Measurements from ENCODE around the gene CHTF18. TPM values are rescaled to one million over a fixed set of nuclear protein-coding genes. Genes with fewer than 3 reads are reported as not detected.

CHTF18 gene
- total RNA-seq, 2 donors from 2014 or later = 21.1 to 22.4 TPM

DNA sequence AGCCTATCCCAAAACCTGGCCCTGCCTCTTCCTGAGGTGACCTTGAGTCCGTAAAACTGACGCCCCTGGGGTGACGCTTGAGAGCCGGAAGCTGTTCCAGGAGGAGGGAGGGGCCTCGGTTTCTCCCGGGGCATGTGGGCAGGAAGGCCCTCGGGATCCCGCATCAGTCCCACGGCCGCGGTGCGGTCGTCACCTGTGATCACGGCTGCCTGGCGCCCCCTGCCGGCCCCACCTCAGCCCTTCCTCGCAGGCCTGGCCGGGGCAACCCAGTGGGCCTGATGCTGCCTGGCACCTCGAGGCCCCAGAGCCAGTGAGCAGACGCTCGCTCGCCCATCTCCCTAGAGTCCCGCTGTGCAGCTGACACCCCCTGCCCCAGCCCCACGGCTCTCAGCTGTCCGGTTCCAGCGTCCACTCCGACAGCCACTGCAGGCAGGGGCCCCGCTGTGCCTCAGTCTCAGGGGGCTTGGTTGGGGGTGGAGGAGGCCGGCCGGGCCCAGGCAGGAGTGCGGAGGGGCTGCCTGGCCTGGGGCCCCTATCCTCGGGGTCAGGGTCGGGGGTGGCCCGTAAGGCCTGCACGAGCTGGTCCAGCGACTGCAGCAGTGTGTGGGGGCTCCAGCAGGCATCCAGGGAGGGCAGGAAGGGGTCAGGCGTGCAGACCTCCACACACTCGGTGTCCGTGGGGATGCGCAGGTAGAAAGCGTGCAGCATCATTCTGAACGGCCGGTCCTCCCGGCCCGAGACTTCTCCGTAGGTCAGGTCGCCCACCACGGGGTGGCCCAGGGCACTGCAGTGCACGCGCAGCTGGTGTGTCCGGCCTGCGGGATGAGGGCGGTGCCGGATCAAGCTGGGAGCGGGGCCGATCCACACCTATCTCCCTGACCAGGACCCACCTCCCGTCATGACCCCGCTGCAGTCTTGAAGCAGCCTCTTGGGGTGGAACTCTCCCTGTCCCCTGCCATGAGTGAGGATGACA, 2.6 kb upstream of the CHTF18 start:
- ATAC-seq = peak; percentile 22
- no peaks in the 10 kb centered on the region for H3K9me3 ChIP-seq (ENCODE audit: control insufficient read depth, low read length, poor library complexity, severe bottlenecking)
- H3K4me1 Mint-ChIP-seq = peaks cover 6% of the 10 kb centered on the region
- peak; percentile 59 to 72 (median 66) for DNase-seq
- H3K4me3 Mint-ChIP-seq = peak overlapping the region; percentile 90
- no peak overlapping the region for H3K27ac Mint-ChIP-seq
- no peaks in the 10 kb centered on the region for H3K27me3 Mint-ChIP-seq
- no peaks in the 10 kb centered on the region for H3K36me3 Mint-ChIP-seq (ENCODE audit: low read depth)

DNA sequence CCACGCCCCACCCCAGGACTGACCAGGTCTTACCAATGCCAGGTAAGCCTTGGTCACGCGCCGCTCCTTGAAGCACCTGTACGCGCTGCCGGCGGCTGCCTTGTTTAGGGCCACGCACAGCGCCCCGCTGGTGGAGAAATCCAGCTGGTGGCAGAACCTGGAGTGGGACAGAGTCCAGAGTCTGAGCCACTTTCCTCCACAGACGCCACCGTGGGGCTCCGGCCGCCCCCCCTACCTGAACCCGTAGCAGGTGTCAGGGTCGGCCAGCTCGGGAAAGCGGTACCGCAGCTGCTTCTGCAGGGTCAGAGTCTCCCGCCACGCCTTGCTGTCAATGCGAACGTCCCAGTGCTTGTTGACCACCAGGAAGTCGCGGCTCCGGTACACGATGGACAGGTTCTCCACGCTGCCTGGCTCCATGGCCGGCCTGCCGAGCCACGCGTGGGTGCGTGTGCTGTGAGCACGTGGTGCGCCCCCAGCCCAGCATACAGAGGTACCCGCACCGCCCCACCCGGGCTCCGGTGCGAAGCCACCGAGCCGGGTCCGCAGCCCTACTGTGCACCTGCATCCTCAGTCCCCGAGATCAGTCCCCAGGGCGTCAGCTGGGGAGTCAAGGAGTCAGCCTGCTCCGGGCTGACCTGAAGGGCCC, 976 bp upstream of the CHTF18 start:
- H3K4me1 Mint-ChIP-seq = peaks cover 6% of the 10 kb centered on the region
- H3K36me3 Mint-ChIP-seq (ENCODE audit: low read depth) = no peaks in the 10 kb centered on the region
- peak overlapping the region; percentile 67 for H3K27ac Mint-ChIP-seq
- H3K4me3 Mint-ChIP-seq = peak overlapping the region; percentile 90
- ATAC-seq (no peak), DNase-seq (no peak)
- no peaks in the 10 kb centered on the region for H3K27me3 Mint-ChIP-seq
- H3K9me3 ChIP-seq (ENCODE audit: control insufficient read depth, low read length, poor library complexity, severe bottlenecking) = no peaks in the 10 kb centered on the region

DNA sequence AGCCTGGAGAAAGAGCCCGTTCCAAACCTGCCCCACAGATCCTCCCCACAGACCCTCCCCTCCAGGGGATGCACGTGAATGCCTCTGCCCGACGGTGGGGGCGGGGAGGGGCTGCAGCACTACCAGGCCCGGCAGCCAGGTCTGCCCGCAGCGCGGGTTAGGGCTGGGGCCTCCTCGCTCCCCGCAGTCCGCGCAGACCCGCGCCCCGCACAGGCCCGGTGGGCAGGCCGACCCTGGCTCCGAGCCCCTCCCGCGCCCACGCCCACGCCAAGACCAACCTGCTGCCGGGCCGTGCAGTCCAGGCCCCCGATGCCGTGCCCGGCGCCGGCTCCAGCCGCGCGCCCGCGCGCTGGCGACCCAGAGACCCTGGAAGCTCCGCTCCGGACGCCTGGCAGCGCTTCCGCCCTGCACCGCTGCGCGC, 432 bp upstream of the CHTF18 start, which contains the start of gene RPUSD1:
TSS of gene RPUSD1 (minus strand) at position 404 of the 421 bp plus-strand sequence. CDS start 644 bp downstream, outside the sequence.
- no peak for DNase-seq
- Mint-ChIP-seq H3K4me1 (peaks cover 6% of the 10 kb centered on the region), H3K4me3 (peak within 1 kb of the TSS; percentile 90), H3K27me3 (no peaks in the 10 kb centered on the region), H3K27ac (peak within 1 kb of the TSS; percentile 67), H3K36me3 (ENCODE audit: low read depth) (no peaks in the 10 kb centered on the region)
- H3K9me3 ChIP-seq (ENCODE audit: control insufficient read depth, low read length, poor library complexity, severe bottlenecking) = no peaks in the 10 kb centered on the region
- ATAC-seq = peak; percentile 11

DNA sequence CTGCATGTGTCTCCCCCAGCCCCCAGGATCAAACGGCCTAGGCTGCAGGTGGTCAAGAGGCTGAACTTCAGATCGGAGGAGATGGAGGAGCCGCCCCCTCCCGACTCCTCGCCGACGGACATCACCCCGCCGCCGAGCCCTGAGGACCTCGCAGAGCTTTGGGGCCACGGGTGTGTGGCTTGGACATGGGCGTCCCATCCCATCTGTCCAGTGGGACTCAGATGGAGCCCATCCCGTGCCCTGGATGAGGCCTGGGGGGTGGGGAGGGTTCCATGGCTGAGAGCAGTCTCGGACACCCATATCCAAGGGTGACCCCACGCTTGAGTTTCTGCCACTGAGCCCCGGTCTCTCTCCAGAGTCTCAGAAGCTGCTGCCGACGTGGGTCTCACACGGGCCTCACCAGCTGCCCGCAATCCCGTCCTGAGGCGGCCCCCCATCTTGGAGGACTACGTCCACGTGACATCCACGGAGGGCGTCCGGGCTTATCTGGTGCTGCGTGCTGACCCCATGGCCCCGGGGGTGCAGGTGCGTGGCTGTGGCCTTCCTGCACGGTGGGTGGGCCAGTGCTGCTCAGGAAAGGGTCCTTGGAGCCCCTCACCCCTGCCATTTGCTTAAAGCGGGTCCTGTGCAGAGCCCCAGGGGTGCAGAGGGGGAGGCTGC, 901 bp downstream of the CHTF18 start:
- peaks cover 6% of the 10 kb centered on the region for H3K4me1 Mint-ChIP-seq
- peak overlapping the region; percentile 83 for H3K4me3 Mint-ChIP-seq
- DNase-seq (no peak), ATAC-seq (no peak)
- no peaks in the 10 kb centered on the region for H3K36me3 Mint-ChIP-seq (ENCODE audit: low read depth)
- no peak overlapping the region for H3K27ac Mint-ChIP-seq
- H3K9me3 ChIP-seq (ENCODE audit: control insufficient read depth, low read length, poor library complexity, severe bottlenecking) = no peaks in the 10 kb centered on the region
- no peaks in the 10 kb centered on the region for H3K27me3 Mint-ChIP-seq

DNA sequence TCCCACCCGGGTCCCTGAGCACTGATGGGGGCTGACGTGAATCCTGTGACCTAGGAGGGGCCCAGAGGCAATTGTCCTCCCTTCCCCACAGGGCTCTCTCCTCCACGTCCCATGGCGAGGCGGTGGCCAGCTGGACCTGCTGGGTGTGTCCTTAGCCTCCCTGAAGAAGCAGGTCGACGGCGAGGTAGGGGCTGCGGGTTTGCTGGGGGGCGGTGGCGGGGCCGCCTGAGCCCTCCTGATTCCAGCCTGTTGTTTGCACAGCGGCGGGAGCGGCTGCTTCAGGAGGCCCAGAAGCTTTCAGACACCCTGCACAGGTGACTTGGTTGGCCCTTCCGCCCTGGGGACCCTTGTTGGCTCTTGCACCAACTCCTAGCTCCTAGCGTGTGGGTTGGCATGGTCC, 1.7 kb downstream of the CHTF18 start:
- ATAC-seq (no peak), DNase-seq (no peak)
- Mint-ChIP-seq H3K27ac (no peak overlapping the region), H3K4me3 (peak overlapping the region; percentile 83), H3K36me3 (ENCODE audit: low read depth) (no peaks in the 10 kb centered on the region), H3K27me3 (no peaks in the 10 kb centered on the region), H3K4me1 (peaks cover 3% of the 10 kb centered on the region)
- H3K9me3 ChIP-seq (ENCODE audit: control insufficient read depth, low read length, poor library complexity, severe bottlenecking) = no peaks in the 10 kb centered on the region

DNA sequence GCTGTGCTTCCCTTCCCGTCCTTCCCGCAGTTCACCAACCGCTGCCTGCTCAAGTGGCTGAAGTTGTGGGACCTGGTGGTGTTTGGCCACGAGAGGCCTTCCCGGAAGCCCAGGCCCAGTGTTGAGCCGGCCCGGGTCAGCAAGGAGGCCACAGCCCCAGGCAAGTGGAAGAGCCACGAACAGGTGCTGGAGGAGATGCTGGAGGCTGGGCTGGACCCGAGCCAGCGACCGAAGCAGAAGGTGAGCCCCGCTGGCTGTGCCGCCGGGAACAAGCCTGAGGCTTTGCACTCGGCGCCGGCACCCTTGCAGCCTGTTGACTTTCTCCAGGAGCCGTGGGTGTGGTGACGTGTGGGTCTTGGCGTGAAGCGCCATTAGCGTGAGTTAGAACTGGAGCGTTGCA, 2.7 kb downstream of the CHTF18 start:
- DNase-seq (no peak), ATAC-seq (no peak)
- no peak overlapping the region for H3K4me3 Mint-ChIP-seq
- H3K36me3 Mint-ChIP-seq (ENCODE audit: low read depth) = no peaks in the 10 kb centered on the region
- peaks cover 5% of the 10 kb centered on the region for H3K4me1 Mint-ChIP-seq
- H3K9me3 ChIP-seq (ENCODE audit: control insufficient read depth, low read length, poor library complexity, severe bottlenecking) = no peaks in the 10 kb centered on the region
- no peak overlapping the region for H3K27ac Mint-ChIP-seq
- no peaks in the 10 kb centered on the region for H3K27me3 Mint-ChIP-seq

DNA sequence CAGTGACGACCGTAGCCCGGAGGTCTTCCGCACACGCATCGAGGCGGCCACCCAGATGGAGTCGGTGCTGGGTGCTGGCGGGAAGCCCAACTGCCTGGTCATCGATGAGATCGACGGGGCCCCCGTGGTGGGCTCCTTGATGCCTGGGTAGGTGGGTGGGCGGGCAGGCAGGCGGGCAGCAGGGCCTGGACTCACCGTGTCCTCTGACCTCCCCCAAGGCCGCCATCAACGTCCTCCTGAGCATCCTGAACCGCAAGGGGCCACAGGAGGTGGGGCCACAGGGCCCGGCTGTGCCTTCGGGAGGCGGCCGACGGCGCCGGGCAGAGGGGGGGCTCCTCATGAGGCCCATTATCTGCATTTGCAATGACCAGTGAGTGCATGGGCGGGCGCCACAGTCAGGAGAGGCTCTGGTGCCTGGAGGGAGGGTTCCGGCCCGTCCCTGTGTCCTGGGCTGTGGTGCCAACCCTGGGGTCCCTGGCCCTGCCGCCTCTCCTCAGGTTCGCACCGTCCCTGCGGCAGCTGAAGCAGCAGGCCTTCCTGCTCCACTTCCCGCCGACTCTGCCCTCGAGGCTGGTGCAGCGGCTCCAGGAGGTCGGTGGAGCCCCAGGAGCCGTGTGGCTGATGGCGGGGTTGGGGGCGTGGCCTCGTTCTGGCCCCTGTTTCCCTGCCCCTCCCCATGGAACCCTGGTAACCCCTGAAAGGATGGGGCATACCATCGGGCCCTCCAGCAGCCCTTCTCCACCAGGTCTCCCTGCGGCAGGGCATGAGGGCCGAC, 4.0 kb downstream of the CHTF18 start:
- ATAC-seq (no peak), DNase-seq (no peak)
- H3K36me3 Mint-ChIP-seq (ENCODE audit: low read depth) = no peaks in the 10 kb centered on the region
- H3K27me3 Mint-ChIP-seq = no peaks in the 10 kb centered on the region
- no peaks in the 10 kb centered on the region for H3K9me3 ChIP-seq (ENCODE audit: control insufficient read depth, low read length, poor library complexity, severe bottlenecking)
- no peak overlapping the region for H3K4me3 Mint-ChIP-seq
- H3K4me1 Mint-ChIP-seq = peaks cover 2% of the 10 kb centered on the region
- no peak overlapping the region for H3K27ac Mint-ChIP-seq

DNA sequence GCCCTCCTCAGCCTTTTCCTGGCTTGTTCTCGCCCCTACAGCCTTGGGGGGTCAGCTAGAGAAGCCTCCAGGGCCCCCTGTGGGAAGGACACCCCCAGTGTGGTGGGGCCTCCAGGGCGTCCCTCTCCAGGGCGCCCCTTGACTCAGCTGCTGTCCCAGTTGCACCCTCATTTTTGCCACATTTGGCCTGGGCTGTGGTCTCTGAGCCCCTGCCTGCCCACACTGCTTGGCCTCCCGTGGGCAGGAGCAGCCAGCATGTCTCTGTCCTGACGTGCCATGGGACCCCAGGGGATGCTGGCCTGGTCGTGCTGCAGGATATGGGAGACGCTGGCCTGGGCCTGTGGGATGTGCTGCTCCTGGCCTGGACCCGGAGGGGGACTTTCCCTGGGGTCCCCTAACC, 5.0 kb downstream of the CHTF18 start:
- no peak for ATAC-seq
- Mint-ChIP-seq H3K4me1 (peaks cover 2% of the 10 kb centered on the region), H3K4me3 (no peak overlapping the region), H3K36me3 (ENCODE audit: low read depth) (peaks cover 2% of the 10 kb centered on the region), H3K27ac (no peak overlapping the region), H3K27me3 (peaks cover under 1% of the 10 kb centered on the region)
- no peak for DNase-seq
- H3K9me3 ChIP-seq (ENCODE audit: control insufficient read depth, low read length, poor library complexity, severe bottlenecking) = no peaks in the 10 kb centered on the region

DNA sequence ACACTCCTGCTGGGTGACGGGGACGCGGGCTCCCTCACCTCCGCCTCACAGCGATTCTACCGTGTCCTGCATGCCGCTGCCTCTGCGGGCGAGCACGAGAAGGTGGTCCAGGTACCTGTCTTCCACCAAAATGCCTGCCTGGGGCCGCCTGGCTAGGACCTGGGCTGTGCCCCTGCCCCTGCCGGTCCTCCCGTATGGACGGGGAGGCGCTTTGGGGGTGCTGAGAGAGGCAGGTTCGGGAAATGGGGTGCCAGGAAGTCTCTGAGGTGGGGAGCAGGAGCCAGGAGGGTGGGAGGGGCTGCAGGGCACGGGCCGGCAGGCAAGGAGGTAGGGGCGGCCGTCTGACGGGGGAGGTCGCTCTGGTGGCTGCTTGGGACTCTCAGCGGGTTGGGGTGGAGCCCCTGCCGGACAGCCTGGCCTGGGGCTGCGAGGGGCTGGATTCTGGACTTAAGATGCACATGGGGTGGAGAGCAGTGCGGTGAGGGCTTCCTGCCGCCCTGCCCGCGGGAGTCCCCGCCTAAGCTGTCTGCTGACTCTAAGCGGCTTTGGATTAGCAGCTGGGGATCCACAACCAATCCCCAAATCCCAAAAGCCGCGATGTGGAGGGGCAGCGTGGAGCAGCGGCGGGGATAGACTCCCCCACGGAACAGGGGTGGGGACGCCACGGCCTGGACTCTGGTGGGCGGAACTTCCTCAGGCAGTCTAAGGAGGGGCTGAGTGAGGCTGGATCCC, 5.8 kb downstream of the CHTF18 start:
- Mint-ChIP-seq H3K27ac (no peak overlapping the region), H3K36me3 (ENCODE audit: low read depth) (peaks cover 2% of the 10 kb centered on the region), H3K4me1 (peaks cover 2% of the 10 kb centered on the region), H3K4me3 (no peak overlapping the region), H3K27me3 (peaks cover 8% of the 10 kb centered on the region)
- no peaks in the 10 kb centered on the region for H3K9me3 ChIP-seq (ENCODE audit: control insufficient read depth, low read length, poor library complexity, severe bottlenecking)
- ATAC-seq (no peak), DNase-seq (no peak)

DNA sequence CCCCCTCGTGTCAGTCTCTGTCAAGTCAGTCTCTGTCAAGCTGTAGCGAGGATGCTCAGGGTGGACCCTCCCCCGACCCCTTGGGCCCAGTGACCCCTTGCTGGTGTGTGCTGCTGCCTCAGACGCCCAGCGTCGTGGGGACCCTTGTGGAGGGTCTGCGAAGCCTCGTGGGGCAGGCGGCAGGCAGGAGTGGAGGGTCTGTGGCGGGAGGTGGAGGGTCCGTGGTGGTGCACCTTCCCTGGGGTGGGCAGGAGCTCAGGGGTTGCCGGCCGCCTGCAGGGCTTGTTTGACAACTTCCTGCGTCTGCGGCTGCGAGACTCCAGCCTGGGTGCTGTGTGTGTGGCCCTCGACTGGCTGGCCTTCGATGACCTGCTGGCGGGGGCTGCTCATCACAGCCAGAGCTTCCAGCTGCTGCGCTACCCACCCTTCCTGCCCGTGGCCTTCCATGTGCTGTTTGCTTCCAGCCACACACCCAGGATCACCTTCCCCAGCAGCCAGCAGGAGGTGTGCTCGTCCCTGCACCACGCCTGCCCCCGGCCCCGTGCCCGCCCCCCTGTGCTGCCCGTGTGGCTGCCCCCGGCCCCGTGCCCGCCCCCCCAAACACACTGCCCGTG, 6.5 kb downstream of the CHTF18 start:
- Mint-ChIP-seq H3K27ac (no peak overlapping the region), H3K4me1 (peaks cover 2% of the 10 kb centered on the region), H3K36me3 (ENCODE audit: low read depth) (peaks cover 2% of the 10 kb centered on the region), H3K27me3 (peaks cover 8% of the 10 kb centered on the region), H3K4me3 (no peak overlapping the region)
- DNase-seq (no peak), ATAC-seq (no peak)
- no peaks in the 10 kb centered on the region for H3K9me3 ChIP-seq (ENCODE audit: control insufficient read depth, low read length, poor library complexity, severe bottlenecking)

DNA sequence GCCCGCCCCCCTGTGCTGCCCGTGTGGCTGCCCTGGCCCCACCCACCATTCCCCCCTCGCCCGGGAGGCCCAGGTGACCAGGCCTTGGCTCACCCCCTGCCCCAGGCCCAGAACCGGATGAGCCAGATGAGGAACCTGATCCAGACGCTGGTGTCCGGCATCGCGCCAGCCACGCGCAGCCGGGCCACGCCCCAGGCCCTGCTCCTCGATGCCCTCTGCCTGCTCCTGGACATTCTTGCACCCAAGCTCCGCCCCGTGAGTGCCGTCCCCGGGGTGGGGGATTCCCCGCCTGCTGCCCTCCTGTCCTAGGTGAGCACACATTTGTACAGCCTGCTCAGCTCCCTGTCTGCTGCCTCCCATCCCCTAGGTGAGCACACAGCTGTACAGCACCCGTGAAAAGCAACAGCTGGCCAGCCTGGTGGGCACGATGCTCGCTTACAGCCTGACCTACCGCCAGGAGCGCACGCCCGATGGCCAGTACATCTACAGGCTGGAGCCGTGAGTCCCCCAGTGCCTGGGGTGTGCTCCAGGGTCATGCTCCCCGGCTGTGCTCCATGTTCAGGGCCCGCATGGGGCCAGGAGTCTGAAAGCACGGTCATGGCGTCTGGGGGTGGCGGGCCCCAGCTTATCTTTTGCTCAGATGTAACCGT, 7.3 kb downstream of the CHTF18 start:
- no peak for DNase-seq
- no peak for ATAC-seq
- H3K36me3 Mint-ChIP-seq (ENCODE audit: low read depth) = peaks cover 2% of the 10 kb centered on the region
- H3K4me1 Mint-ChIP-seq = peaks cover 2% of the 10 kb centered on the region
- H3K27ac Mint-ChIP-seq = no peak overlapping the region
- peaks cover 8% of the 10 kb centered on the region for H3K27me3 Mint-ChIP-seq
- no peak overlapping the region for H3K4me3 Mint-ChIP-seq
- no peaks in the 10 kb centered on the region for H3K9me3 ChIP-seq (ENCODE audit: control insufficient read depth, low read length, poor library complexity, severe bottlenecking)

All from T-helper 17 cell (primary cell).